ENCODE results near the gene IDH3B.

Gene IDH3B

DNA sequence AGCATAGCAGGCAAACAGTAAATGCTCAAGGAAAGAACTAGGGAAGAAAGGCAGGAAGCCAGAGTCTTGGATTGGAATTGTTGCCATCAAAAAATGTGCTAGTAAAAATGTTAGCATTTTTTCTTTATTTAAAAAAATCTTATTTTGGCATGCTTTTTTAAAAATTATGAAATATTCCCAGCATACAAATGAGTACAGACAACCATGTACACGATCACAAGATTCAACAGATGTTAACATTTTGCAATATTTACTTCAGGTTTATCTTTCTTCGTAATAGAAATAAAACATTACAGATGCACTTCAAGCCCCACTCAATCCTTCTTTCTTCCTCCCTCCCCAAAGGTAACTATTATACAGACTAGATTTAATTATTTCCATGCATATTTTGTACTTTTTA, 39.0 kb downstream of the IDH3B start:
- Histone ChIP-seq H3K4me1 (ENCODE audit: control insufficient read depth, low read depth, low read length) (no peaks in the 10 kb centered on the region), H3K9me3 (ENCODE audit: control insufficient read depth, low read depth, low read length) (no peaks in the 10 kb centered on the region), H3K9ac (ENCODE audit: low read length) (no peak overlapping the region), H3K27ac (ENCODE audit: low read length) (no peak overlapping the region), H3K36me3 (ENCODE audit: control insufficient read depth, low read depth, low read length) (no peaks in the 10 kb centered on the region), H3K27me3 (ENCODE audit: control insufficient read depth, insufficient read depth, low read length) (peaks cover 2% of the 10 kb centered on the region), H3K4me3 (ENCODE audit: low read length) (no peak overlapping the region)

- no peaks in the 10 kb centered on the region for H3K4me1 ChIP-seq (ENCODE audit: control insufficient read depth, low read depth, low read length)
- peaks cover 5% of the 10 kb centered on the region for H3K27me3 ChIP-seq (ENCODE audit: control insufficient read depth, insufficient read depth, low read length)
- no peaks in the 10 kb centered on the region for H3K9me3 ChIP-seq (ENCODE audit: control insufficient read depth, low read depth, low read length)
- no peak overlapping the region for H3K9ac ChIP-seq (ENCODE audit: low read length)
- no peak overlapping the region for H3K4me3 ChIP-seq (ENCODE audit: low read length)
- H3K36me3 ChIP-seq (ENCODE audit: control insufficient read depth, low read depth, low read length) = no peaks in the 10 kb centered on the region
- no peak overlapping the region for H3K27ac ChIP-seq (ENCODE audit: low read length)
These were observed 39.8 kb downstream of the IDH3B start for GRCh38 chr20:2624190-2624589.

- no peak overlapping the region for H3K9ac ChIP-seq (ENCODE audit: low read length)
- H3K27ac ChIP-seq (ENCODE audit: low read length) = no peak overlapping the region
- no peaks in the 10 kb centered on the region for H3K36me3 ChIP-seq (ENCODE audit: control insufficient read depth, low read depth, low read length)
- no peaks in the 10 kb centered on the region for H3K4me1 ChIP-seq (ENCODE audit: control insufficient read depth, low read depth, low read length)
- H3K4me3 ChIP-seq (ENCODE audit: low read length) = no peak overlapping the region
- no peaks in the 10 kb centered on the region for H3K9me3 ChIP-seq (ENCODE audit: control insufficient read depth, low read depth, low read length)
- H3K27me3 ChIP-seq (ENCODE audit: control insufficient read depth, insufficient read depth, low read length) = peaks cover 5% of the 10 kb centered on the region
These were observed 43.9 kb downstream of the IDH3B start for GRCh38 chr20:2619961-2620595.

GRCh38 chr20:2619337-2619736, 44.7 kb downstream of the IDH3B start:
- Histone ChIP-seq H3K36me3 (ENCODE audit: control insufficient read depth, low read depth, low read length) (no peaks in the 10 kb centered on the region), H3K4me3 (ENCODE audit: low read length) (no peak overlapping the region)

DNA sequence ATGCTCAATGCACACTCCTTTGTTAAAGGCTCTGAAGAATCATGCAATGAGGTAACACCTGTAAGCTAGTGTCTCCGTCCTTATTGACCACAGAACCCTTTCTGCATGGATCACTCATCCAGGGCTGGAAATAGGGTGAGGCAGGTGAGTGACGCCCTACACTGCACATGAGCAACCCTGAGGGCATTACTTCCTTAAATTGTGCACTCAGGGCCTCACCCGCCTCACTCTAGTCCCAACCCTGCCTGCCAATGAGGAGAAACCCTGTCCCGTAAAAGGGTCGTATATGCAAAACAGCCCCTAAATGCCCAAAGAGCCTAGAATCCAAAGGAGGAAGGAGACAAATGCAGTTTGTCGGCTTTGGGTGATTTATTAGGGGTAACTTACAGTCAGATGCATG, 45.2 kb downstream of the IDH3B start:
- no peaks in the 10 kb centered on the region for H3K36me3 ChIP-seq (ENCODE audit: control insufficient read depth, low read depth, low read length)
- peaks cover 5% of the 10 kb centered on the region for H3K27me3 ChIP-seq (ENCODE audit: control insufficient read depth, insufficient read depth, low read length)
- H3K9me3 ChIP-seq (ENCODE audit: control insufficient read depth, low read depth, low read length) = no peaks in the 10 kb centered on the region
- no peak overlapping the region for H3K9ac ChIP-seq (ENCODE audit: low read length)
- no peaks in the 10 kb centered on the region for H3K4me1 ChIP-seq (ENCODE audit: control insufficient read depth, low read depth, low read length)
- H3K4me3 ChIP-seq (ENCODE audit: low read length) = no peak overlapping the region
- H3K27ac ChIP-seq (ENCODE audit: low read length) = no peak overlapping the region

More at GRCh38 chr20:2619337-2619736, 44.7 kb downstream of the IDH3B start:
- H3K27ac ChIP-seq (ENCODE audit: low read length) = no peak overlapping the region
- H3K27me3 ChIP-seq (ENCODE audit: control insufficient read depth, insufficient read depth, low read length) = peaks cover 5% of the 10 kb centered on the region
- H3K9ac ChIP-seq (ENCODE audit: low read length) = no peak overlapping the region
- H3K9me3 ChIP-seq (ENCODE audit: control insufficient read depth, low read depth, low read length) = no peaks in the 10 kb centered on the region
- no peaks in the 10 kb centered on the region for H3K4me1 ChIP-seq (ENCODE audit: control insufficient read depth, low read depth, low read length)

GRCh38 chr20:2617099-2617714, 46.8 kb downstream of the IDH3B start:
- Histone ChIP-seq H3K9me3 (ENCODE audit: control insufficient read depth, low read depth, low read length) (no peaks in the 10 kb centered on the region), H3K9ac (ENCODE audit: low read length) (no peak overlapping the region), H3K4me3 (ENCODE audit: low read length) (no peak overlapping the region), H3K4me1 (ENCODE audit: control insufficient read depth, low read depth, low read length) (no peaks in the 10 kb centered on the region), H3K36me3 (ENCODE audit: control insufficient read depth, low read depth, low read length) (no peaks in the 10 kb centered on the region), H3K27me3 (ENCODE audit: control insufficient read depth, insufficient read depth, low read length) (peaks cover 5% of the 10 kb centered on the region), H3K27ac (ENCODE audit: low read length) (no peak overlapping the region)

DNA sequence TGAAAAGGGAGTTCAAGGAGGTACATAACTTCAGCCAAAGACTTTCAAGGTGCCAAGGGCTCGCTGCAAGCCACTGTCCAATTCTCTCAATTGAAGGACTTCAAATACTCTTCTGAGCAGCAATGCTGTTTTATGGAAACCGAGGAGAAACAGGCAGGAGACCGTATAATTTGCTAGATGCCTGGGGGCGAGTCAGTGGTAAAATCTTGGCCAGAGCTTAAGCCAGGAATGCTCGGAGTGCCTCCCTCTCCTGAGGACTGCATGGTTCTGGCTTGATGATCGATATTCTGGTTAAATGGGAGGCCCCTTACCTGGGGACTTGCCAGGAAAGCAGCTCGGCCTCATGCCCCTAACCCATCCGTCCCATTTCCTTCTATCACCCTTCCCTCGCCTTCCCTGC, 47.4 kb downstream of the IDH3B start:
- Histone ChIP-seq H3K36me3 (ENCODE audit: control insufficient read depth, low read depth, low read length) (no peaks in the 10 kb centered on the region), H3K4me3 (ENCODE audit: low read length) (no peak overlapping the region), H3K27ac (ENCODE audit: low read length) (no peak overlapping the region), H3K9ac (ENCODE audit: low read length) (no peak overlapping the region), H3K9me3 (ENCODE audit: control insufficient read depth, low read depth, low read length) (no peaks in the 10 kb centered on the region), H3K4me1 (ENCODE audit: control insufficient read depth, low read depth, low read length) (no peaks in the 10 kb centered on the region), H3K27me3 (ENCODE audit: control insufficient read depth, insufficient read depth, low read length) (peaks cover 5% of the 10 kb centered on the region)

- Histone ChIP-seq H3K9me3 (ENCODE audit: control insufficient read depth, low read depth, low read length) (no peaks in the 10 kb centered on the region), H3K9ac (ENCODE audit: low read length) (no peak overlapping the region), H3K36me3 (ENCODE audit: control insufficient read depth, low read depth, low read length) (no peaks in the 10 kb centered on the region), H3K27ac (ENCODE audit: low read length) (no peak overlapping the region), H3K27me3 (ENCODE audit: control insufficient read depth, insufficient read depth, low read length) (no peaks in the 10 kb centered on the region), H3K4me3 (ENCODE audit: low read length) (no peak overlapping the region), H3K4me1 (ENCODE audit: control insufficient read depth, low read depth, low read length) (no peaks in the 10 kb centered on the region)
These were observed 51.9 kb downstream of the IDH3B start for GRCh38 chr20:2612073-2612472.

- Histone ChIP-seq H3K36me3 (ENCODE audit: control insufficient read depth, low read depth, low read length) (no peaks in the 10 kb centered on the region), H3K9ac (ENCODE audit: low read length) (no peak overlapping the region), H3K4me1 (ENCODE audit: control insufficient read depth, low read depth, low read length) (no peaks in the 10 kb centered on the region), H3K9me3 (ENCODE audit: control insufficient read depth, low read depth, low read length) (no peaks in the 10 kb centered on the region), H3K27ac (ENCODE audit: low read length) (no peak overlapping the region), H3K27me3 (ENCODE audit: control insufficient read depth, insufficient read depth, low read length) (no peaks in the 10 kb centered on the region), H3K4me3 (ENCODE audit: low read length) (no peak overlapping the region)
These were observed 52.9 kb downstream of the IDH3B start for GRCh38 chr20:2610941-2611720.

DNA sequence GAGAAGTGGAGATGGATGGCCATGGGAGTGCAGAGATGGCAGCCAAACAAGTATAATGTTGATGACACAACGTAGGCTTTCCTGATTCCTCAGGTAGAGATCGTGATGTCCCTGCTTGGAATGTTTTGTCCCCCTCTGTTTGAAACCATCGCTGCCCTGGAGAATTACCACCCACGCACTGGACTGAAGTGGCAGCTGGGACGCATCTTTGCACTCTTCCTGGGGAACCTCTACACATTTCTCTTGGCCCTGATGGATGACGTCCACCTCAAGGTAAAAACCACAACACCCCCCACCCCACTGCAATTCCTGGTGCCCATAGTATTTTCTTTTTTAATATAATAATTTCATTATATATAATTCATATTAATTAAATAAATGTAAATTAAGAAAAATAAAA, 53.7 kb downstream of the IDH3B start:
- Histone ChIP-seq H3K4me1 (ENCODE audit: control insufficient read depth, low read depth, low read length) (no peaks in the 10 kb centered on the region), H3K9me3 (ENCODE audit: control insufficient read depth, low read depth, low read length) (no peaks in the 10 kb centered on the region), H3K36me3 (ENCODE audit: control insufficient read depth, low read depth, low read length) (no peaks in the 10 kb centered on the region), H3K4me3 (ENCODE audit: low read length) (no peak overlapping the region), H3K27me3 (ENCODE audit: control insufficient read depth, insufficient read depth, low read length) (no peaks in the 10 kb centered on the region), H3K27ac (ENCODE audit: low read length) (no peak overlapping the region), H3K9ac (ENCODE audit: low read length) (no peak overlapping the region)

Data from iPS-18a (cell line).